AG08395 (cell line): ENCODE data around the gene NFKBIE.
A peak's percentile ranks its signal among the peaks of the same experiment; 100 is the strongest.

Experiments used
- DNase-seq: peaks from one replicate; pipeline ENCODE4 v3.0.0; 2012; ENCODE audit warnings: mixed read lengths, low spot score

NFKBIE gene

GRCh38 chr6:44258325-44258863, 7.0 kb downstream of the NFKBIE start:
- no peak for DNase-seq

- DNase-seq = no peak
Observed at GRCh38 chr6:44257753-44258324, 7.5 kb downstream of the NFKBIE start.

GRCh38 chr6:44257025-44257752, 8.2 kb downstream of the NFKBIE start, which contains the start of gene SLC35B2:
TSS of gene SLC35B2 (minus strand) at chr6:44257528. CDS start at chr6:44257410, 118 bp downstream.
- DNase-seq = peak; percentile 88

GRCh38 chr6:44256775-44257024, 8.7 kb downstream of the NFKBIE start:
- no peak for DNase-seq

- no peak for DNase-seq
Observed at GRCh38 chr6:44255871-44256774, 9.2 kb downstream of the NFKBIE start.

GRCh38 chr6:44255105-44255808, 10.1 kb downstream of the NFKBIE start:
- DNase-seq = no peak

GRCh38 chr6:44254191-44255104, 10.9 kb downstream of the NFKBIE start:
- no peak for DNase-seq

- DNase-seq = no peak
Observed at GRCh38 chr6:44253307-44254101, 11.8 kb downstream of the NFKBIE start.

- no peak for DNase-seq
Observed at GRCh38 chr6:44251576-44252524, 13.5 kb downstream of the NFKBIE start.

GRCh38 chr6:44250718-44251123, 14.6 kb downstream of the NFKBIE start:
- DNase-seq = no peak

- DNase-seq = no peak
Observed at GRCh38 chr6:44250067-44250717, 15.2 kb downstream of the NFKBIE start.

GRCh38 chr6:44249082-44249748, 16.1 kb downstream of the NFKBIE start:
- no peak for DNase-seq

GRCh38 chr6:44248579-44248978, 16.8 kb downstream of the NFKBIE start:
- DNase-seq = no peak

- DNase-seq = peak; percentile 53
Observed at GRCh38 chr6:44247338-44248302, 17.7 kb downstream of the NFKBIE start.

GRCh38 chr6:44246663-44247337, 18.6 kb downstream of the NFKBIE start, which contains the start of gene HSP90AB1:
TSS of gene HSP90AB1 (plus strand) at chr6:44247101. CDS start at chr6:44248630, 1,529 bp downstream.
- DNase-seq = peak; percentile 95
